Adrenal gland (tissue), 12 donors: ENCODE measurements around the gene PREB. TPM values are rescaled to one million over a fixed set of nuclear protein-coding genes. Genes with fewer than 3 reads are reported as not detected.
A peak's percentile ranks its signal among the peaks of the same experiment; 100 is the strongest.

ENCODE experiments used
- DNase-seq, 7 donors: peaks; one replicate each; pipeline ENCODE4 v3.0.0-alpha.2; 2019 to 2020
- H3K27ac ChIP-seq, 5 donors: fragments of 200-600 bp; sonication (generic) in 4 of 5; 1 replicate in 3 of 5; 2 replicates in 2 of 5; pipeline versions ENCODE4 v1.5.1 to v1.8.0; 2016 to 2020; ENCODE audit warnings: mild to moderate bottlenecking in 1 of 5
- H3K27me3 ChIP-seq: fragments of 200-600 bp; 2 replicates; pipeline ENCODE4 v1.8.0; 2021
- H3K36me3 ChIP-seq, 2 donors: fragments of 200-600 bp; replicated peaks in 1 of 2; 1 replicate in 1 of 2; 2 replicates in 1 of 2; pipeline versions ENCODE4 v1.5.1 to v1.8.0; 2018 to 2022
- H3K4me1 ChIP-seq, 2 donors: fragments of 200-600 bp; replicated peaks in 1 of 2; 1 replicate in 1 of 2; 2 replicates in 1 of 2; pipeline versions ENCODE4 v1.5.1 to v1.8.0; 2018 to 2021
- H3K4me3 ChIP-seq, 4 donors: fragments of 200-600 bp; sonication (generic) in 3 of 4; one replicate each; pipeline ENCODE4 v1.5.1; 2016 to 2018
- H3K9me3 ChIP-seq, 3 donors: fragments of 200-600 bp; sonication (generic) in 1 of 3; replicated peaks in 1 of 3; 1 replicate in 2 of 3; 2 replicates in 1 of 3; pipeline versions ENCODE4 v1.5.1 to v1.8.0; 2016 to 2021
- POLR2A ChIP-seq, 2 donors: fragments of 450-650 bp; IDR thresholded peaks; one replicate each; pipeline ENCODE4 v1.6.1; 2017; ENCODE audit warnings: antibody characterized with exemption in 2 of 2, mild to moderate bottlenecking in 2 of 2, moderate library complexity in 1 of 2
- WGBS, 4 donors: extraction: QIAGEN DNeasy Blood & Tissue Kit in 2 of 4; methylation state at CpG; one replicate each; pipeline versions ENCODE4 v1.1.5 to v1.1.7; 2013 to 2017; 5-methylcytosine and 5-hydroxymethylcytosine counted together
- intact Hi-C, 2 donors: fragments of 100-400 bp; cut with DNase I; formaldehyde crosslinking; loops; one replicate each; pipeline versions ENCODE4 v1.14.1 to v1.15.0; 2022 to 2023
- polyA plus RNA-seq, 3 donors: library from polyadenylated mRNA; stranded (reverse); fragments of 200-250 nt in 2 of 3; fragments of 350-450 nt in 1 of 3; fragmentation: Illumina TruSeq in 1 of 3; extraction: RNeasy Lipid Tissue Mini Kit (QIAGEN cat#74804) in 1 of 3; gene quantifications; one replicate each; pipeline ENCODE4 v1.2.3, GENCODE V29; 2013 to 2014
- total RNA-seq, 9 donors: library from RNA; depleted of rRNA in 4 of 9; stranded (reverse); fragments of >200 nt in 4 of 9; fragments of 120-200 nt in 1 of 9; fragmentation: NEBNext Ultra II Directional in 1 of 9; extraction: Animal tissue kit (Norgen Biotek cat#: 25700) in 1 of 9; gene quantifications; one replicate each; pipeline versions ENCODE4 v1.1.0 to v1.2.4, GENCODE V29; 2013 to 2023
- TF ChIP-seq, protein P1 (sequence below), 6 experiments: fragments of 450-650 bp in 4 of 6; fragments of 200-600 bp in 2 of 6; sonication (generic) in 1 of 6; IDR thresholded peaks; 1 replicate in 5 of 6; 2 replicates in 1 of 6; pipeline versions ENCODE4 v1.5.1 to v1.8.0; 2016 to 2021; ENCODE audit warnings: antibody characterized with exemption in 6 of 6, mild to moderate bottlenecking in 2 of 6, moderate library complexity in 1 of 6
- donor health status: healthy with polysubstance abuse.
- donor health status: Bipolar disorder and iron deficiency.
- donor health status: DM: yes; HTN: yes; CAD: no.
- donor health status: DM: no; HTN: no; CAD: no.
- donor health status: DM: no; HTN: no; CAD: no.
- donor health status: DM: yes; HTN: yes; CAD: no.

The PREB gene
- total and polyA plus RNA-seq, 12 donors: 44.1 to 91.5 (median 66.2) TPM

DNA sequence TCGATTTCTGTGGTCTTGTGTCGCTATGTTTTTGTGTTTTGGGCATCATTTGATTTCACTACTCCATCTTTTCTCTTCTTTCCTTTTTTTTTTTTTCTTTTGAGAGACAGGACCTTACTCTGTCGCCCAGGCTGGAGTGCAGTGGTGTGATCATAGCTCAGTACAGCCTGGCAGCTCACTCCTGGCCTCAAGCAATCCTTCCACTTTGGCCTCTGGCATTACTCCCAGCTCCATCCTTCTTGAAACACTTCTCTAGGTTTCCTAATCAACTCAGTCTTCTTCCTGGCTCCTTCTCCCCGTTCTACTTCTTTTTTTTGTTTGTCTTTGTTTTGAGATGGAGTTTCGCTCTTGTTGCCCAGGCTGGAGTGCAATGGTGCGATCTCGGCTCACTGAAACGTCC, 40.9 kb upstream of the PREB start:
- TF ChIP-seq, protein P1, sequence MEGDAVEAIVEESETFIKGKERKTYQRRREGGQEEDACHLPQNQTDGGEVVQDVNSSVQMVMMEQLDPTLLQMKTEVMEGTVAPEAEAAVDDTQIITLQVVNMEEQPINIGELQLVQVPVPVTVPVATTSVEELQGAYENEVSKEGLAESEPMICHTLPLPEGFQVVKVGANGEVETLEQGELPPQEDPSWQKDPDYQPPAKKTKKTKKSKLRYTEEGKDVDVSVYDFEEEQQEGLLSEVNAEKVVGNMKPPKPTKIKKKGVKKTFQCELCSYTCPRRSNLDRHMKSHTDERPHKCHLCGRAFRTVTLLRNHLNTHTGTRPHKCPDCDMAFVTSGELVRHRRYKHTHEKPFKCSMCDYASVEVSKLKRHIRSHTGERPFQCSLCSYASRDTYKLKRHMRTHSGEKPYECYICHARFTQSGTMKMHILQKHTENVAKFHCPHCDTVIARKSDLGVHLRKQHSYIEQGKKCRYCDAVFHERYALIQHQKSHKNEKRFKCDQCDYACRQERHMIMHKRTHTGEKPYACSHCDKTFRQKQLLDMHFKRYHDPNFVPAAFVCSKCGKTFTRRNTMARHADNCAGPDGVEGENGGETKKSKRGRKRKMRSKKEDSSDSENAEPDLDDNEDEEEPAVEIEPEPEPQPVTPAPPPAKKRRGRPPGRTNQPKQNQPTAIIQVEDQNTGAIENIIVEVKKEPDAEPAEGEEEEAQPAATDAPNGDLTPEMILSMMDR (IDR thresholded peaks at IDR 0.05): no peak
- TF ChIP-seq POLR2A (IDR thresholded peaks at IDR 0.05): no peak
- Histone ChIP-seq H3K4me3 (no peak overlapping the region), H3K27ac (peak overlapping the region in 1 of 5 donors; percentile 22), H3K4me1 (peaks cover 0 to 13% of the 10 kb centered on the region in 2 donors), H3K27me3 (no peaks in the 10 kb centered on the region), H3K36me3 (no peaks in the 10 kb centered on the region), H3K9me3 (no peaks in the 10 kb centered on the region)
- 68 to 72% (median 70%) methylated on average over 8 of the region's 8 CpGs for WGBS, 4 donors
- peak in 4 of 7 donors; percentile 39 to 61 (median 48) for DNase-seq
- intact Hi-C loops: no loop called here

DNA sequence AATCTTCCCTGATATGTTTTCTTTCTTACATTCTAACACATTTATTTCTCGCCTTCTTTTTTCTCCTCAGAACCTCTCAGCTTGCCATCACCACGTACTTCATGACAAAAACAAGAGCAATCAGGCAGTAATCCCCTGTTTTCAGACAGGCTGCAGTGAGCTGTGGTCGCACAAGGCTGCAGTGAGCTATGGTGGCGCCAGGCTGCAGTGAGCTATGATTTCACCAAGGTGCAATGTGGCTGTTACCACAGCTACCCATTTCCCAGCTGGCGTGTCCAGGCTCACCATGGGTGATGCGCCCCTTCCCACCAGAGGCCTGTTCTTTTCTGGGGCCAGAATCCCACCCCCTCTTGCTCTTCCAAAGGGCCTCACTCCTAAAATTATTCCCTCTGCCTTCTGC, 40.2 kb upstream of the PREB start:
- no peak for TF ChIP-seq POLR2A (IDR thresholded peaks at IDR 0.05)
- TF ChIP-seq, protein P1 (IDR thresholded peaks at IDR 0.05): no peak
- Histone ChIP-seq H3K36me3 (no peaks in the 10 kb centered on the region), H3K27ac (no peak overlapping the region), H3K27me3 (no peaks in the 10 kb centered on the region), H3K4me3 (no peak overlapping the region), H3K4me1 (peaks cover 0 to 16% of the 10 kb centered on the region in 2 donors), H3K9me3 (no peaks in the 10 kb centered on the region)
- no peak for DNase-seq
- intact Hi-C loops: no loop called here
- 81 to 86% (median 84%) methylated on average over 6 of the region's 6 CpGs for WGBS, 4 donors

DNA sequence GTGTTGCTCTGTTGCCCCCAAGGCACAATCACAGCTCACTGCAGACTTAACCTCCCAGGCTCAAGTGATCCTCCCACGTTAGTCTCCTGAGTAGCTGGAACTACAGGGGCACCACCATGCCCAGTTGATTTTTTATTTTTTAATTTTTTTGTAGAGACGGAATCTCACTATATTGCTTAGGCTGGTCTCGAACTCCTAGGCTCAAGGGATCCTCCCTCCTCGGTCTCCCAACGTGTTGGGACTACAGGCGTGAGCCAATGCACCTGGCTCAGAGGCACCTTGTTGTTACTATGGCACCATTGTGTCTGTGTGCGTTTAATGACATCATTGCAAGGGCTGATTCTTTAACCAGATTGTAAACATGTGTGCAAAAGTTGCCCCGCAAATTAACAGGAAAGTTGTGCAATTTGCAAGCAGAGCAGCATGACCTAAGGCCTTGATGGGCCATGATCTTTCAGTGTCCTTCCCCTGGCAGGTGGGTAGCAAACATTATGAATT, 37.0 kb upstream of the PREB start:
- H3K36me3 ChIP-seq: no peaks in the 10 kb centered on the region
- no peak overlapping the region for H3K27ac ChIP-seq
- WGBS, 4 donors: 80 to 88% (median 84%) methylated on average over 7 to 8 of the region's 8 CpGs
- TF ChIP-seq POLR2A (IDR thresholded peaks at IDR 0.05): no peak
- TF ChIP-seq, protein P1 (IDR thresholded peaks at IDR 0.05): no peak
- intact Hi-C loops: no loop called here
- H3K4me3 ChIP-seq: no peak overlapping the region
- H3K27me3 ChIP-seq: no peaks in the 10 kb centered on the region
- H3K4me1 ChIP-seq: peaks cover 0 to 10% of the 10 kb centered on the region in 2 donors
- no peaks in the 10 kb centered on the region for H3K9me3 ChIP-seq
- no peak for DNase-seq

DNA sequence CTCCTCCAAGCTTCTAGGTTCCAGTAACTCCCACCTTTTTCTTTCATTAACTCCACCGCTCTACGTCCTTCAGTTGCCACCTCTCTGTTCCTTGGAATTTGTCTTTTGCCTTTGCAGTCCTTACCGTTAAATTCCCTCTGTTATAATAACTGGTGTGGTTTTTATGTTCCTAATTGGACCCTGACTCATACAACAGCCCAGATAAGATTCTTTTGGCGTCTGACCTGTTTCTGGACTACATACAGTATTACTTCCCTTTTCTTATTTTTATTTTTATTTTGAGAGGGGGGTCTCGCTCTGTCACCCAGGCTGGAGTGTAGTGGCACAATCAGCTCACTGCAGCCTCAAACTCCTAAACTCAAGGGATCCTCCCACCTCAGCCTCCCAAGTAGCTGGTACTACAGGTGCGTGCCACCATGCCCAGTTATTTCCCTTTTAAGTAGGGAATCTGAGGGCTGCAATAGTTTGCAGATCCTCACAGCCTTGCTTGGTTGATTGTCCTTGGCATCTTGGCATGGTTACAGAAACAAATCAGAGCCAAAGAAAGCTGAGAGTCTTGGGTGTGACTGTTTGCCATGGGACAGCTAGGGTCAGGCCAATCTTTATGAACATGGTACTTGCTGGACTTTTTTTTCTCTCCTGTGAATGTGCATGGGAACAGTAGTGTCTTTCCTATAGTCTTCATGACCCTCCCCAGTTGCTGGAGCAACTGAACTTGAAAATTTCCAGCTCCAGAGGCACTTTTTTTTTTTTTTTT, 36.3 kb upstream of the PREB start:
- Histone ChIP-seq H3K27me3 (no peaks in the 10 kb centered on the region), H3K36me3 (no peaks in the 10 kb centered on the region), H3K9me3 (no peaks in the 10 kb centered on the region), H3K4me1 (peaks cover 0 to 10% of the 10 kb centered on the region in 2 donors), H3K27ac (no peak overlapping the region), H3K4me3 (no peak overlapping the region)
- DNase-seq: peak in 2 of 7 donors; percentile 33 to 39
- WGBS, 4 donors: 49 to 52% (median 51%) methylated on average over 6 of the region's 6 CpGs
- intact Hi-C loops: no loop called here
- TF ChIP-seq POLR2A (IDR thresholded peaks at IDR 0.05): no peak
- TF ChIP-seq, protein P1 (IDR thresholded peaks at IDR 0.05): no peak
